Measurements from ENCODE around the gene CMSS1. TPM values are rescaled to one million over a fixed set of nuclear protein-coding genes. Genes with fewer than 3 reads are reported as not detected.

The CMSS1 gene
- total and polyA plus RNA-seq, 2 donors (not counting 1 experiment from before 2014, with no cell fraction given) = 7.3 to 22.8 TPM

DNA sequence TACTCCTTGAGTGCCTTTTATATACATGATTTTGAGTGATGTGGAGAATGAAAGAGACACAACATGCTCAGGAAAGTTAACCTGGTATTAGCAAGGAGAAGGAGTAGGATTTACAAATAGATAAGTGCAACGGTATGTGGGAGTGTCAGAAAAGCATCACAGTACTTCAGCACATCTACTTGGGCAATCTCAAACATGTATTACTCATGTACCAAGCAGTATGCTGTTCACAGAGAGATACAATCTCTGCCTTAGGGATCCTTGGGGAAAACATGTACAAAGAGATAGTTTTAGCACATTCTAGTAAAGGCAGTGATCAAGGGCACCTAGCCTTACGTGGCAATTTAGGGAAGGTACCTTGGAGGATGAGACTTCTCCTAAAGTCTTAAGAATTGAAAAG is 150.1 kb downstream of the CMSS1 start:
- no peak overlapping the region for H3K4me3 ChIP-seq (ENCODE audit: control extremely low read depth in 1 of 5, extremely low read depth in 1 of 5, insufficient read depth in 1 of 5, low read depth in 2 of 5, low read length in 4 of 5)
- H3K27me3 Mint-ChIP-seq = no peaks in the 10 kb centered on the region
- DNase-seq = no peak
- intact Hi-C loops (cut with micrococcal nuclease) = no loop called here
- TF ChIP-seq EZH2 (IDR thresholded peaks at IDR 0.05; ENCODE audit: borderline replicate concordance, insufficient read depth, low read depth, low read length, poor library complexity, severe bottlenecking) = no peak
- TF ChIP-seq, protein P1, sequence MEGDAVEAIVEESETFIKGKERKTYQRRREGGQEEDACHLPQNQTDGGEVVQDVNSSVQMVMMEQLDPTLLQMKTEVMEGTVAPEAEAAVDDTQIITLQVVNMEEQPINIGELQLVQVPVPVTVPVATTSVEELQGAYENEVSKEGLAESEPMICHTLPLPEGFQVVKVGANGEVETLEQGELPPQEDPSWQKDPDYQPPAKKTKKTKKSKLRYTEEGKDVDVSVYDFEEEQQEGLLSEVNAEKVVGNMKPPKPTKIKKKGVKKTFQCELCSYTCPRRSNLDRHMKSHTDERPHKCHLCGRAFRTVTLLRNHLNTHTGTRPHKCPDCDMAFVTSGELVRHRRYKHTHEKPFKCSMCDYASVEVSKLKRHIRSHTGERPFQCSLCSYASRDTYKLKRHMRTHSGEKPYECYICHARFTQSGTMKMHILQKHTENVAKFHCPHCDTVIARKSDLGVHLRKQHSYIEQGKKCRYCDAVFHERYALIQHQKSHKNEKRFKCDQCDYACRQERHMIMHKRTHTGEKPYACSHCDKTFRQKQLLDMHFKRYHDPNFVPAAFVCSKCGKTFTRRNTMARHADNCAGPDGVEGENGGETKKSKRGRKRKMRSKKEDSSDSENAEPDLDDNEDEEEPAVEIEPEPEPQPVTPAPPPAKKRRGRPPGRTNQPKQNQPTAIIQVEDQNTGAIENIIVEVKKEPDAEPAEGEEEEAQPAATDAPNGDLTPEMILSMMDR (IDR thresholded peaks at IDR 0.05) = no peak
- no peaks in the 10 kb centered on the region for H3K27me3 ChIP-seq (replicated peaks in 1 of 4; ENCODE audit: control extremely low read depth in 1 of 4, control insufficient read depth in 3 of 4, insufficient read depth in 4 of 4, low read length in 3 of 4)
- no peak overlapping the region for H2AFZ ChIP-seq (ENCODE audit: insufficient read depth, low read depth, low read length, poor library complexity, severe bottlenecking)
- H3K9me3 ChIP-seq (ENCODE audit: control extremely low read depth in 1 of 3, control insufficient read depth in 2 of 3, insufficient read depth in 1 of 3, low read length in 2 of 3) = no peaks in the 10 kb centered on the region
- H3K27ac Mint-ChIP-seq = no peak overlapping the region
- no peaks in the 10 kb centered on the region for H3K4me1 ChIP-seq (ENCODE audit: control insufficient read depth in 2 of 2, insufficient read depth in 2 of 2, low read length in 2 of 2)
- H3K4me3 Mint-ChIP-seq = no peak overlapping the region
- ATAC-seq (ENCODE audit: low read depth) = no peak
- no peaks in the 10 kb centered on the region for H3K9me3 Mint-ChIP-seq (ENCODE audit: insufficient read depth)
- no peaks in the 10 kb centered on the region for H4K20me1 ChIP-seq (ENCODE audit: control insufficient read depth, insufficient read depth, low read length, poor library complexity, severe bottlenecking)
- no peak overlapping the region for H3K9ac ChIP-seq (ENCODE audit: low read length)
- peaks cover 2% of the 10 kb centered on the region for H3K4me1 Mint-ChIP-seq
- POLR2A ChIA-PET = interaction anchor here (0.5 kb wide), 1 partner anchor 20 kb away, joined by 4 read pairs; no protein-coding TSS in a partner anchor
- WGBS (ENCODE audit: insufficient coverage) = 100% methylated on average over 1 of the region's 2 CpGs
- CTCF ChIA-PET = no interaction called here
- H3K36me3 ChIP-seq (replicated peaks in 1 of 2; ENCODE audit: control extremely low read depth in 1 of 2, control insufficient read depth in 1 of 2, extremely low read depth in 1 of 2, insufficient read depth in 2 of 2, low read length in 1 of 2) = no peaks in the 10 kb centered on the region
- H3K4me2 ChIP-seq (replicated peaks; ENCODE audit: low read depth, low read length, poor library complexity, severe bottlenecking) = no peak overlapping the region
- H3K27ac ChIP-seq (ENCODE audit: low read length in 2 of 2) = no peak overlapping the region
- no peaks in the 10 kb centered on the region for H3K79me2 ChIP-seq (ENCODE audit: control insufficient read depth, insufficient read depth, low read length)

DNA sequence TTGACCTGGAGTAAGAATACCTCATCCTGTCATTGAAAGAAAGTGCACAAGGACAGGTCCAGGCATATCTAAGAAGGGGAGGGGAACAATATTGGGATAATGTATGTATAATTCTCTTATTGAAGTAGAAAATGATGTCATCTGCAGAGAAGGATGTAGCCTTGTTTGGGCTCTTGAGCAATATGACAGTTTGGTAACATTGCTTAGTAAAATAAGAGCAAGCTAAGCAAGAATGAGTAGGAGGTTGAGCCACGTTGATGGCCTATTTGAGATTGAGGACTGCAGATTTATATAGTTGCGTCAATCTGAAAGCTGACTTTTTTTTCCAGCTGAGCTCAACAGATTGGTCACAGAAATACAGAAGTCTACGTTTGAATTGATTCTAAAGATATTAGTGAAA is 151.5 kb downstream of the CMSS1 start:
- Mint-ChIP-seq H3K4me1 (peaks cover 2% of the 10 kb centered on the region), H3K9me3 (ENCODE audit: insufficient read depth) (no peaks in the 10 kb centered on the region), H3K4me3 (no peak overlapping the region), H3K27ac (no peak overlapping the region), H3K27me3 (no peaks in the 10 kb centered on the region)
- no peaks in the 10 kb centered on the region for H3K27me3 ChIP-seq (replicated peaks in 1 of 4; ENCODE audit: control extremely low read depth in 1 of 4, control insufficient read depth in 3 of 4, insufficient read depth in 4 of 4, low read length in 3 of 4)
- H2AFZ ChIP-seq (ENCODE audit: insufficient read depth, low read depth, low read length, poor library complexity, severe bottlenecking) = no peak overlapping the region
- no peak overlapping the region for H3K27ac ChIP-seq (ENCODE audit: low read length in 2 of 2)
- 84% methylated on average over 3 of the region's 3 CpGs for WGBS (ENCODE audit: insufficient coverage)
- no peak for ATAC-seq (ENCODE audit: low read depth)
- H3K36me3 ChIP-seq (replicated peaks in 1 of 2; ENCODE audit: control extremely low read depth in 1 of 2, control insufficient read depth in 1 of 2, extremely low read depth in 1 of 2, insufficient read depth in 2 of 2, low read length in 1 of 2) = no peaks in the 10 kb centered on the region
- ChIA-PET CTCF (no interaction called here), POLR2A (no interaction called here)
- intact Hi-C loops (cut with micrococcal nuclease) = no loop called here
- H3K9me3 ChIP-seq (ENCODE audit: control extremely low read depth in 1 of 3, control insufficient read depth in 2 of 3, insufficient read depth in 1 of 3, low read length in 2 of 3) = no peaks in the 10 kb centered on the region
- DNase-seq = no peak
- H3K4me1 ChIP-seq (ENCODE audit: control insufficient read depth in 2 of 2, insufficient read depth in 2 of 2, low read length in 2 of 2) = no peaks in the 10 kb centered on the region
- no peaks in the 10 kb centered on the region for H4K20me1 ChIP-seq (ENCODE audit: control insufficient read depth, insufficient read depth, low read length, poor library complexity, severe bottlenecking)
- H3K4me3 ChIP-seq (ENCODE audit: control extremely low read depth in 1 of 5, extremely low read depth in 1 of 5, insufficient read depth in 1 of 5, low read depth in 2 of 5, low read length in 4 of 5) = no peak overlapping the region
- no peak overlapping the region for H3K4me2 ChIP-seq (replicated peaks; ENCODE audit: low read depth, low read length, poor library complexity, severe bottlenecking)
- H3K79me2 ChIP-seq (ENCODE audit: control insufficient read depth, insufficient read depth, low read length) = no peaks in the 10 kb centered on the region
- no peak overlapping the region for H3K9ac ChIP-seq (ENCODE audit: low read length)
- TF ChIP-seq EZH2 (IDR thresholded peaks at IDR 0.05; ENCODE audit: borderline replicate concordance, insufficient read depth, low read depth, low read length, poor library complexity, severe bottlenecking) = no peak
- TF ChIP-seq, protein P1 (IDR thresholded peaks at IDR 0.05) = no peak

Data from B cell (primary cell).